G401 (cell line): ENCODE data around the gene CXCL1. TPM values are rescaled to one million over a fixed set of nuclear protein-coding genes. Genes with fewer than 3 reads are reported as not detected.
"Not testable (repeated sequence)": the region's sequence is repeated elsewhere in the genome, so short reads cannot be mapped to it uniquely, and the experiment has no call there.

Experiments
- DNase-seq: peaks from one replicate; pipeline ENCODE4 v3.0.0-alpha.2; 2015; ENCODE audit warnings: low spot score
- in situ Hi-C: cut with HindIII; loops from 2 replicates; pipeline ENCODE4 v1.10.0; 2016; ENCODE audit warnings: low sequenced_read_pairs, mixed read lengths
- total RNA-seq: library from RNA; depleted of rRNA; stranded (reverse); fragments of >200 nt; shearing (Covaris generic); gene quantifications from 2 replicates; pipeline ENCODE4 v1.2.3, GENCODE V29; 2014

CXCL1 gene
- total RNA-seq, 1 experiment from 2014 or later: not detected

DNA sequence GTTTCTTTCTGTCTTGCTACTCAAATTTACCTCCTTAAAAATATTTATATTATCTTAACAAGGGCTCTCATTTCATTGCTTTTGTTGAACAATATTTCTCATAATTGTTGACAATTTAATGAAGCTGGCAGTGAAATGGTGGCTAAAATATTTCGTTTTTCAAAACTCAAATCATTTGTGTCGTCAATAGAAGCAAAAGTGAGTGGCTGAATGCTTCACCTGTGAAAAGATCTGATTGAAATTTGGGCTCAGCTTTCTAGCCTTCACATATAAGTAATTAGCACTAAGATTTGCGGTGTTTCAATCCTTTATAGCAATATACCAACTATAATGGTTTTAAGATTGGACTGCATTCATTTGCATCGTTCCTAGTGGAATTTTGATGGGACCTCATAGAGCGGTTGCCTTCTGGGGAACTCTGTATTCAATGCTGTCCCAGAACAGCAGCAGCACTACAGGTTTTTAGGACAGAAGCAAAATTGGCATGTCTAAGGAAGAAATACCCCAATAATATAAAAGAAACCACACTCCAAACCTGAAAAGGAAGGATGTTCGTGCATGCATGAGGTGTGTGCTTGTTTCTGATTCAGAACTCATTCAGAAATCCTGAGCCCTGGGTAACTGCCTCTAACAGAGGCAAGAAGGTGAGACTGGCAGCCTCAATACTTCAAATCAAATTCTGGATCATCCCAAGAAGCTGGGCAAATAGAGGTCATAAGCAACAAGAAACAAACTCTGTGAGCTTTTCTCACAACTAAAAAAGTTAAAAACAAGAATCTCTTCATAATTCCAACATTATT is 2.5 kb downstream of the CXCL1 start:
- no peak for DNase-seq
- in situ Hi-C loops: no loop called here

DNA sequence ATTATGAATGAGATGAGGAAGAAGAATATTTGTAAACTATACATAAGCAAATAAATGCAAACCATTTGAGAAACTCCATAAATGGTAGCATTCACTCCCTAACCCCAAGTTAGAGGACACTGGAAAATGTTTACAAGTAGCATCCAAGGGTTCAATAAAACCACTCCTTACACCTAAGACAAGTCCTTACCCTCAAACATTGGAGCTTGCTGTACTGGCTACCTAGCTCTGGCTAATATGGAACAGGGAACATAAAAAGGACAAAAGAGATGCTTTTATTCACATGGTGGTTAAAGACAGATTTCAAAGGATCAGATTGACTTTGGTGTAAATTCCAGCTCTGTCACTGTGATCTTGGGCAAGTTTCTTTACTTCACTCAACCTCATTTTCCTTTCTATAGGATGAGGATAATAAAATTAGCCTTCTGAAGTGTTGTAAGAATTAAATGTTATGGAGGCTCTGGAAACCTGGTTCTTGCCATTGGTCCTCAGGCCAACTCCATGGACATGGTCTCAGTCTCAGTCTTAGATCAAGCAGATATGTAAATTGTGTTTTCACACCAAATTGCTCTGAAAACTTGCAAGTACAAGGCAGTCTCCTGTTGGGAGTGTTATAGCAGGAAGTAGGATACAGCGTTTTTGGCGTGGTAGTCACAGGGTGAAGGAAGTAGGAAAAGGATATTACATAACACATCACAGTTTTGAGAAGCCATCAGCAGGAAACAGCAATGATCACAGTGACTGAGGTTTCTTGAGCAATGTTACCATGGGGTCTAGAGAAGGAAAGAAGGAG is 3.3 kb downstream of the CXCL1 start:
- no peak for DNase-seq
- in situ Hi-C loops: no loop called here

DNA sequence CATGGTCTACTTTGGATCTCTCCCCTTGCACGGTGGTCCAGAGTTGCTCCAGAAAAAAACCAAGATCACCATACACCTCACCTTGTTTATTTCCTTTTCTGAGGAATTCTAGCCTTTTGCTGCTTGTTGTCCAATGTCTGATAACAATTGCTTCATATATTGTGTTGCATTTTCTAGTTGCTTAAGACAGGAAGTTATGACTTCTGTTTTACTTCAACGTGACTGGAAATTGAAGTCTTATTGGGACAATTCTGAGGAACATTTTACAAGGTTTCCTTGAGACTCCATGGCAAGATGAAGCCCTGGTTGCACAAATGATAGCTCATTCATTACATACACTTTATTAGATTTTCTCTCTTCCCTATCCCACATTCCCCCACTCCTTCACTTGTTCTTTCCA is 5.2 kb downstream of the CXCL1 start:
- in situ Hi-C loops: no loop called here

DNA sequence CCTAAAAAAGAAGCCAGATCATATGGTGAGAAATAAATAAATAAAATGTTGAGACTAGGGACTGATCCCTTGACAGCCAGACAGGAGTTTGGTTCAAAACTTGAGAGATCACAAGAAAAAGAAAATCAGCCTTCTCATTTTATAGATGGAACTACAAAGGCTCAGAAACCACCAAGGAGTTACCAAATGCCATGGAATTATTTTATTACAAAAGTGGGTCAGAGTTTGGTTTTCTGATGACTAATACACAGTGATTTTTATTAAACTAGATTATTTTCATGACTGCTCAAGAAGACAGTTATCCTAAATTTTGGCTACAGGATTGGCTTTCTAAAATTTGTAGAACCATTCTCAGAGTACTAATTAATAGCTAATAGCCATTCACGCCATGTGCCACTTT is 6.2 kb downstream of the CXCL1 start:
- in situ Hi-C loops: no loop called here
- DNase-seq: no peak

More for the DNA sequence above, 5.2 kb downstream of the CXCL1 start:
- no peak for DNase-seq

DNA sequence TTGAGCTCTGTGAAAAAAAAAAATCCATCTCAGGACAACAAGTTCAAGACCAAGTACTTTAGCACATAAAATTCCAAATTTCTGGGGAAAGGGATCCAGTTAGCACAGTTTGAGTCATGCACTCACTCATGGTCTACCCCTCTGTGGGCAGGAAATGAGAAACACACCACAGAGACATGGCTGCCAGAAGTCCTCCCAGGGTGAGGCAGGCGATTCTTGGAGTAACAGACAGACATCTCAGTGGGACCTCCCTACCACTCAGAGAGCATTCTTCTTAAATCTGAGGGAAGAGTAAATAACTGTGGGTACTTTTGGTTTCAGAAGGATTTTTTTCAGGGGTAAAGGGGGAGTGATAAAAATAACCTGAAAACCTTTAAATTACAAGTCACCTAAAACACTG is 14.1 kb downstream of the CXCL1 start:
- in situ Hi-C loops: no loop called here
- no peak for DNase-seq

DNA sequence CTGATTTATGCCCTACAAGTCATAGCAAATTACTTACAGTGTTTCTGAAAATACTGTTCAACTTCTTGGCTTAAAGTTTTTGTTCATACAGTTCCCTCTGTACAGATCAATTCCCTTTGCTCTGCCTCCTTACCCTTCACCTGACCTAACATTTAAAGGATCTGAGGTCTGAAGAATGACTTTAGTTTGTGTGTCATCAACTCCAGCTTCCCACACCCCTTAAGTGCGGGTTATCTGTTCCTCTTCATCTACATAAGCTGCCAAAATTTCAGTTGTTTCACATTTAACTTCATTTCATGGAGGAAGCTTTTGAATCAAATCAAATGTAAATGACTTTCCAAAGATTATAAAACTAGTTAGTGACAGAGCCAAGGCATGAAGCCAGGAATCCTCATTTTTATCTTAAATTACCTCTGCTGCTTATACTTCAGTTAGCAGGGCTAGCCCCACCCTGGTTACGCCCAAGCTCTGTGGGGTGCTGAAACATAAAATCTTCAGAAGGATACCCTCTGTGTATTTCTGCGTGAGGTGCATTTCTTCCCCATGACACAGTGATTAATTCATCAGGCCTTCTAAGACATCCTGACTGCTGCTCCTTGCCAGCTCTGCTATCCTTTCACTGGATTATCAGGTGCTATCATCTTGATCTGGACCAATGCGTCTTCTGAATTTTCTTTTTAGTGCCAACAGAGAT is 16.5 kb downstream of the CXCL1 start:
- no peak for DNase-seq
- in situ Hi-C loops: no loop called here

DNA sequence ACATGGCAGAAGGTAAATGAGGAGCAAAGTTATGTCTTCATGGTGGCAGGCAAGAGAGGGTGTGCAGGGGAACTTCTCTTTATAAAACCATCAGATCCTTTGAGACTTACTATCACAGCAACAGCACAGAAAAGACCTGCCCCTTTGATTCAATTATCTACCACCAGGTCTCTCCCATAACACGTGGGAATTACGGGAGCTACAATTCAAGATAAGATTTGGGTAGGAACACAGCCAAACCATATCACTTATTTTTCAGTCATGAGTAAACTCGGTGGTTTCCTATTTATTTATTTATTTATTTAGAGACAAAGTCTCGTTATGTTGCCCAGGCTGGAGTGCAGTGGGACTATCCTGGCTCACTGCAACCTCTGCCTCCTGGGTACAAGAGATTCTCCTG is 22.1 kb downstream of the CXCL1 start:
- in situ Hi-C loops: no loop called here
- no peak for DNase-seq

DNA sequence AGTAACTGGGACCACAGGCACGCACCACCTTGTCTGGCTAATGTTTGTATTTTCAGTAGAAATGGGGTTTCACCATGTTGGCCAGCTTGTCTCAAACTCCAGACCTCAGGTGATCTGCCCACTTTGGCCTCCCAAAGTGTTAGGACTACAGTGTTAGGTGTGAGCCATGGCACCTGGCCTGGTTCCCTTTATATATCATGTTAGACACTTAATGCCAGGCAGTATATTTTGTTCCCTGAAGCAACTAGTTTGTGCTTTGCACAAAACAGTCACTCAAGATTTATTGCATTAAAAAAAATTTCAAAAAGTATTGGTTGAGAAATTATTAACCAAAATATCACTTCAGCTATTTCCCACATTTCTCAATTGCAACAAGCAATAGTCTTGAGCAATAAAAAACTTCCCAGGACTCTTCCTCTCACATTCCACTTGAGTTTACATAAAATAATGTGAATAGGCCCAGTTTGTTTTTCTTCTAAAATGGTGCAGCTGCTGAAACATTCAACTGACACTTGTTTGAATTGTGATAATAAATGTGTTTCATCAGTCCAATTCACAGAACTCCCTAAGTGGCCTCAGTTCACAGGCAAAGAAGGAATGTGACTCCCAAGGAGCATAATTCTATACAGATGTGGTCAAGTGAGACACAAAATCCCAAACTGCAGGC is 22.7 kb downstream of the CXCL1 start:
- no peak for DNase-seq
- in situ Hi-C loops: no loop called here

DNA sequence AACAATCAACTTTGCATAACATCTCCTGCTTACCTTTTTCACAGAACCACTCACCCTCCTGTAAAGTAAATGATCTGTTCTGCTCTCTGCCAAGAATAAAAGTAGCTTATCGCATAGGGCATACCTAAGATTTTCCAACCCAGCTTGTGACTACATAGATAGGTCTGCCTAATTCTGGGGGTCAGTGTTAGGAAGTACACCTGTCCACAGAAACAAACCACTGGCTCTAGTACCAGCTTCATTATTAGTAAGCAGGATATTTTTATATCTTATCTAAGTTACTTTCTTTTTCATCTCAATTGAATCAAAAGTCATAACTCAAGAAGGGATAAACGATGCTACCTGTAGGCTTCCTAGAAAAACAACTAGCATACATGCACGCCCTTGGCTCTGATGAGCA is 23.8 kb downstream of the CXCL1 start:
- no peak for DNase-seq
- in situ Hi-C loops: no loop called here

DNA sequence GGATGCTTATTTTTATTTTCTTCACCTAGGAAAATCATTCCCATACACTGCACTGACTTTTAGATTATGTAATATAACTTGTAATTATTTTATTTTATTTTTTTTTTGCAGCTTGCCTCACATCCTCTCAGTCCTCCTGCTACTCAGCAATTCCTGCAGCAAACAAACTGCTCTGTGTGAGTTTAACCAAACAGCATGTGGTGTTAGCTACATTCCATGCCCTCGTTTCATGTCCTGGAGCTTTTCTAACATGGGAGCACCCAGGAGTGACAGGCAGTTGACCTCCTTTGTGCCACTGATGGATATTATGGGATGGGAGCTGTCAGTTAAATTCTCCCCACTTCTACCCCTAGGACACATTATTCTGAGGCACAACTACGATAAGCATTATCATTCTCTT is 24.8 kb downstream of the CXCL1 start:
- DNase-seq: no peak
- in situ Hi-C loops: no loop called here

DNA sequence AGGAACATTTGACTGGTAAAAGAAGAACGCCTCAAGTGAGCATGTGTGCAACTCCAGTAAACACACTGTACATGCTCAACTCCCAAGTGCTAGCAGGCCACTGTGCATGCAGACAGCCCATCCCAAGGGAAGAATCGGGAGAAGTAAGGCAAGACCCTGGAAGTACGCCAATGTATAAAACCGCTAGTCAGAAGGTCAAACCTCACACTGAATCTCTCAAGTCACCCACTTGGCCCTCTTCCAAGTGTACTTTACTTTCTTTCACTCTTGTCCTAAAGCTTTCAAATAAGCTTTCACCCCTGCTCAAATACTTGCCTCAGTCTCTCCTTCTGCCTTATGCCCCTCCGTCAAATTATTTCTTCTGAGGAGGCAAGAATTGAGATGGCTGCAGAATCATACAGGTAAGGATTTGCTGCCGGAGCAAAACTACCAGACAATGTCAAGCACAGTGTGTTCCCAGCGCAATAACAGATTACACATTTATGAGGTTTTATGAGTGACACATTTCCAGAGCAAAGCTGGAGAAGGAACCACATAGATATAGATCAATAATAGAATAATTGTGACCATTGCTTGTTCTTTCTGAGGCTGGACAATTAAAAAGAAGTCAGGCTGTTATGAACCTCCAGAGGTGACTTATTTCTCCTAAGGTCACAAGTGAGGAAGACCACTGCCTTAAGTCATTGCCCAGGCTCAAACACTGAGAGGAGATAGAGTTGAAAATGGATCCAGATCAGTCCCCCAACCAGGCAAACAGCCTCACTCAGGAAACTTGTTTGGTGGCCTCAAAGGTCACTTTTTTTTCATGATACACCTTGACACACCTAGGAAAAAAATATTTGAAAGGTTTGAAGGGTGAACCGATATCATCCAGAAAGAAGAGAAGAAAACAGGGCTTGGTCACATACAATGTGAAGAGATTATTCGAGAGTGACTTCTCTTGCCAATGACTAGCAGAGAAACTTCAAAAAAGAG is 26.3 kb downstream of the CXCL1 start:
- no peak for DNase-seq
- in situ Hi-C loops: no loop called here

DNA sequence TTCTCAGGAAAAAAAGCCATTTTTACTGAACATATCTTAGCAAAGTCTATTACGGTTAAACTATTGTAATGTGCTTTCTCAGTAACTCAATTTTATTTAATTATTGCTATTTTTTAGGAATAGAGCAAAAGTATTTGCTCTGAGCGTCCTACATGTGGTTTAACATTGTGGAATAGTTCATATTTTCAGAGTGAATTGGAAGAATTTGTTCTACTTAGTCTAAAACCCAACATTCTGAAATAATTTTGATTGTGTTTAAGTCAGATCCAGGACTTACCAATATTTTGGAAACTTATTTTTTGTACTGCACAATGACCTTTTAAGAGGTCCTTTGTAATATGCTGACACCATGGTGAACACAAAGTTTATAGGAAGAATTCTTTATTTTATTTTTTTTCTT is 27.2 kb downstream of the CXCL1 start:
- in situ Hi-C loops: no loop called here
- no peak for DNase-seq

DNA sequence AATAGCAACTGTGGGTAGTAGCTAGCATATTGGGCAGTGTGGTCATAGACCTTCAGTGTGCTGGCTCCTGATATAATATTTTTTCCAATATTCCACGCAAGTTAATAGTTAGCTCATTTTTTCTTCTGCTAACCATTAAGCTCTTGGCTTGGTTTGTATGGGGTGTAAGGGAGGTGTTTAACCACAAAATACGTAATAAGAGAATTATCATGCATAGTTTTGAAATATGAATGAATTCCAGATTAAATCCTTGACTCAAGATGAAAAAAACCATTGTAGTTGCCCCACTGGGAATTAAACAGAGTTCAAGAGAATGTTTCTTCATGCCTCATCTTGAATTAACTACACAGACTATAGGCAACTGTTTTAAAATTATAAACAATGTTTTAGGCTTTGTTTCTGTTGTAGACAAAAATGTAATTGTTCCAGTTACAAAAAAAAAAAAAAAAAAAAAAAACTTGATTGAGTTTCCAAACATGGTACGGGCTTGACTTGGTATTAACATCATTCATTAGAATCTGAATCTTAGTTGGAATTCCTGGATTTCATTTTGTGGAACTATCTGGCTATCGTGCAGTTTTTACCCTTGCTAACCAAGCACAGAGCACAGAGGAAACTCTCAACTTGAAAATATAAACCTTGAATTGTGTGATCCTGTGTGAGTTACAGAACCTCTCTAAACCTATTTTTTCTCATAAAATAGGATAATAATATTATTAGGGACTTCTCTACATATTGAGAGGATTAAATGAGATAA is 28.4 kb downstream of the CXCL1 start:
- no peak for DNase-seq
- in situ Hi-C loops: no loop called here

DNA sequence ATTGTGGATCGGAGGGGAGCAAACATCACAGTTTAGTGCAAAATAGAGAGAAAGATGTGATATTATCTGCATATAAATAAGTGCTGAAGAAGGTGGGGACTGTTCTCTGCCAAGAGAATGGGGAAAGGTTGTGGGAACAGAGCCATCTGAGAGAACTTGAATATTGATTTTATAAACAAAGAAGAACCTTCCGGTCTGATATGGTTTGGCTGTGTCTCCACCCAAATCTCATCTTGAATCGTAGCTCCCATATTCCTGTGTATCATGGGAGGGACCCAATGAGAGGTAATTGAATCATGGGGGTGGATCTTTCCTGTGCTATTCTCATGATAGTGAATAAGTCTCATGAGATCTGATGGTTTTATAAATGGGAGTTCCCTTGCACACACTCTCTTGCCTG is 30.1 kb downstream of the CXCL1 start:
- DNase-seq, in situ Hi-C loops: not testable (repeated sequence)

DNA sequence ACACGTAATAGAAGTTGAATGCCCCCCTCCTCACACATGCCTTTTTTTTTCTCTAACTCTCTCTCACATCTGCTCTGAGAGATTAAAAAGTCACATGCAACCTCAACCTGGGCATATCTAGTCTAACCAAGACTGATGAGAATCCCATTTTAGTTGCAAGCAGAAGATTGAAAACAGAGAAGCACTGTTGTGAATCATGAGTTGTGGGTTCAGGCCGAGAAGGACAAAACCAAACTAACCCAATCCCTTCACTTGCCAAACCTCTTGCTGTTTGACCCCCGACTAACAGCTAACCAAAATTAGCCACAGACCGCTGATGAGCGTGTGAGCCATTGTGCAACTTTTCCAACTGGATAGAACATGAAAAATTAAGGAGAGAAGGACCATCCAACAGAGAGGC is 31.8 kb downstream of the CXCL1 start:
- DNase-seq: no peak
- in situ Hi-C loops: no loop called here

DNA sequence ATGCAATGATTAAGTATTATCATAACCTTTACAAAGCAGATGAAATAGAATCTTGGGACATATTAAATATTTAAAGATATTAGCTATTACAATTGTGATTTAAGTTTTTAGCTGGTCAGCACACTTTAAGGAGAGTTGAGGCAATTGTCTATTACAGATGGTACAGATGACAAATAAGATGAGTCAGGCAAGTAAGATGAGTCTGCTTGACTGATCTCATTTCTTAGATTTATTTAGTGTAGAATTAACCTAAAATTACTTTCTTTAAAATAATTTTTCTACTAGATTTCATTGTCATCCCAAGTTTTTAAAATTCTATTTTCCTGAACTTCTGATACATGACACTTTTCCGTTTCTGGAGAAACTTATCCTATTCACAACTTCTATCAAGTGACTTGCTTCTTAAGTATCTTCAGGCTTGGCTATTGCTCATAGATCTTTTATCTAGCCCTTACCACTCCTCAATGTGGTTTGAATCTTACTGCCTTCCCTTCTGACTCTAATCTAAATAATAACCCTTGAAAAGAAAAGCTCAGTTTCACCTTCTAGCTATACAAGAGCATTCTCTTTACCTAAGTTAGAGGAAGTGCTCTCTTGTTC is 32.9 kb downstream of the CXCL1 start:
- in situ Hi-C loops: no loop called here
- DNase-seq: no peak

DNA sequence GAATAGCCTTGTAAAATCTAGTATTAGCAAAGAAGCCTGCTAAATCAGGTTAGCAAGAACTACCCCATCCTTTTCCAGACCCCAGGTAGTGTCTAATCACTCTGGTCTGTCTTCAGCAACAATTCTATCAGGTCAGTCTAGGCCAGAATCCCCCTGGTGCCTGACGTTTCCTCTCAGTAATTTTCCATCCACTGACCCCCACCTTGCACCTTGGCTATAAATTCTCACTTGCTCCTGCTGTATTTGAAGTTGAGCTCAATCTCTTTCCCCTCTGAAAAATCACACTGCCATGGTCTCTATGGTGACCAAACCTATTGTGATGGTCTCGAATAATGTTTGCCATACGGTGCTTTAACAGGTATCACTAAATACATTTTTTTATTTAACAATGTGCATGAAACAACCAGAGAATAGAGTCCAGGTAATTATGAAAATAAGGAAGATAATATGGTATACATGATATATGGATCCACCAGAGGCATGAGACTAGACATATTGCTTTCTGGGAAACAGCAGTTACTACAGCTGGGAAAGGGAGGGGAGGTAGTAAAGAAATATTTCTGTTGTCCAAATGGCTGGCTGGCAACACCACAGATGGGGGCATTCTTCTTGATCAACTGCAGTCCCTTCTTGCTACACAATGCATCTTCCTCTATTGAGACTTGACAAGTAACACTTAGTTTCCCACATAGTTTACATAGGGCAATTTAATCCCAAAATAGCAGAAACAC is 33.8 kb downstream of the CXCL1 start:
- in situ Hi-C loops: no loop called here
- no peak for DNase-seq
